NT2/D1 (cell line): Measurements from ENCODE around the gene SLC47A2.

Experiments used
- SUZ12 ChIP-seq: IDR thresholded peaks from 2 replicates; pipeline ENCODE4 v1.6.1; 2011; ENCODE audit not compliant: insufficient read length, insufficient read depth; ENCODE audit errors: extremely low read depth
- YY1 ChIP-seq: IDR thresholded peaks from 2 replicates; pipeline ENCODE4 v1.6.1; 2011; ENCODE audit not compliant: insufficient read length, insufficient read depth

- no peak for TF ChIP-seq YY1
- TF ChIP-seq SUZ12, result no peak
Observed at GRCh38 chr17:19664821-19665181, 51.6 kb downstream of the SLC47A2 start.
